ENCODE data around the gene REPIN1. TPM values are rescaled to one million over a fixed set of nuclear protein-coding genes. Genes with fewer than 3 reads are reported as not detected.

The REPIN1 gene
- total RNA-seq, 1 experiment from 2014 or later = 106 TPM

DNA sequence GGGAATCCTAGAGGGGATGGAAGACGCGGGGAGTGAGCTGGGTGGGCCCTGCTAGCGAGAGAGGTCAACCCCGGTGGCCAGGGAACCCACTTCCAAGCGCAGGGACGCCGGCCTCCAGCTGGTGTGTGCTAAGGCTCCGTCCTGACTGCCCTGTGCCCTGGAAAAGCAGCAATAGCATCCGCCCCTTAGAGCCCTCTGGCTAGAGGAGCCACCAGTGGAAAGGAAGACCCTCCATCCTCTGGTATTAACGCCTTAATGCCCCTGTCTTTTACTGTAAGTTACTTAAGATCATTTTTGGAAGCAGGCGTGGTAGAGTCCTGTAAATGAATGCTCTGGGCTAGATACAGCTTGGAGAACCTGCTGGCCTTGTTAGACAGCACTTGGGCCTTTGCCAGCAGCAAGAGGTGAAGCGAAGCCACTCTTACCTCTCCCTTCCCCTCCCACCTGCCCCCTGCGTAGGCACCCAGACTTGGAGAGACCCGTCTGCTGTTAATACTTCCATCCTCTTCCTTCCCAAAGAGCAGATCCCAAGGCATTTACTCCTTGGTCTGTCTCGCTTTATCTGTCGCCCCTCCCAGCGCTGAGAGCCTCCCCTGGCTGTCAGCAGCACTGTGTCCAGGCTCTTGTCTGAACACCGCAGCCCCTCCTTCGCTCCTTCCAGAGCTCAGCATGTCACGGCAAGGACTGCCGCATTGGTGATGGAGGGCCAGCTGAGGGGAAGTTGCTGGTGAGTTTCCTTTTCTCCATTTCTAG lies 4.6 kb downstream of the REPIN1 start:
- Histone ChIP-seq H3K4me2 (ENCODE audit: low read length) (no peak overlapping the region), H3K9me2 (ENCODE audit: insufficient read depth) (no peaks in the 10 kb centered on the region), H3K4me3 (replicated peaks in 1 of 2; ENCODE audit: low read depth in 1 of 2, low read length in 2 of 2) (no peak overlapping the region), H3K79me2 (ENCODE audit: insufficient read depth, low read length) (peaks cover 44% of the 10 kb centered on the region), H3K27me3 (ENCODE audit: insufficient read depth, low read length) (no peaks in the 10 kb centered on the region), H3K27ac (ENCODE audit: low read depth, low read length) (no peak overlapping the region), H3K4me1 (ENCODE audit: control insufficient read depth in 1 of 2, insufficient read depth in 2 of 2, low read length in 2 of 2) (peaks cover 11 to 19% of the 10 kb centered on the region in 2 experiments), H4K20me1 (ENCODE audit: insufficient read depth) (no peaks in the 10 kb centered on the region), H3K9ac (ENCODE audit: low read length) (no peak overlapping the region), H3K9me3 (ENCODE audit: control insufficient read depth in 1 of 2, insufficient read depth in 1 of 2, low read depth in 1 of 2, low read length in 2 of 2) (no peaks in the 10 kb centered on the region), H2AFZ (ENCODE audit: low read depth, low read length, poor library complexity, severe bottlenecking) (no peak overlapping the region), H3K36me3 (ENCODE audit: control insufficient read depth in 1 of 2, insufficient read depth in 2 of 2, low read length in 2 of 2) (peaks cover 11 to 16% of the 10 kb centered on the region in 2 experiments; a peak in 3 of 4 replicates)
- TF ChIP-seq EZH2phosphoT487 (IDR thresholded peaks at IDR 0.05; ENCODE audit: borderline replicate concordance) = no peak
- no peak for TF ChIP-seq MAX (IDR thresholded peaks at IDR 0.05)
- no peak for TF ChIP-seq CBX3 (IDR thresholded peaks at IDR 0.05; ENCODE audit: low read depth)
- no peak for TF ChIP-seq FOSL1 (IDR thresholded peaks at IDR 0.05; ENCODE audit: low read depth)
- TF ChIP-seq POLR2A (IDR thresholded peaks at IDR 0.05; ENCODE audit: borderline replicate concordance, extremely low read depth, insufficient read depth, insufficient read length) = no peak
- TF ChIP-seq YY1 (IDR thresholded peaks at IDR 0.05; ENCODE audit: extremely low read depth, insufficient replicate concordance, low read depth, low read length) = no peak
- no peak for TF ChIP-seq ELF1 (IDR thresholded peaks at IDR 0.05; ENCODE audit: borderline replicate concordance, low read depth)
- TF ChIP-seq ATF3 (IDR thresholded peaks at IDR 0.05) = no peak
- TF ChIP-seq ZNF274 (IDR thresholded peaks at IDR 0.05; ENCODE audit: low read depth, low read length) = no peak
- no peak for TF ChIP-seq POLR2AphosphoS5 (IDR thresholded peaks at IDR 0.05; ENCODE audit: low read depth, low read length)
- TF ChIP-seq SP1 (IDR thresholded peaks at IDR 0.05; ENCODE audit: low read depth) = no peak
- TF ChIP-seq TCF7L2 (IDR thresholded peaks at IDR 0.05; ENCODE audit: borderline replicate concordance, extremely low read depth, insufficient read depth, insufficient read length) = no peak
- TF ChIP-seq, protein P1, sequence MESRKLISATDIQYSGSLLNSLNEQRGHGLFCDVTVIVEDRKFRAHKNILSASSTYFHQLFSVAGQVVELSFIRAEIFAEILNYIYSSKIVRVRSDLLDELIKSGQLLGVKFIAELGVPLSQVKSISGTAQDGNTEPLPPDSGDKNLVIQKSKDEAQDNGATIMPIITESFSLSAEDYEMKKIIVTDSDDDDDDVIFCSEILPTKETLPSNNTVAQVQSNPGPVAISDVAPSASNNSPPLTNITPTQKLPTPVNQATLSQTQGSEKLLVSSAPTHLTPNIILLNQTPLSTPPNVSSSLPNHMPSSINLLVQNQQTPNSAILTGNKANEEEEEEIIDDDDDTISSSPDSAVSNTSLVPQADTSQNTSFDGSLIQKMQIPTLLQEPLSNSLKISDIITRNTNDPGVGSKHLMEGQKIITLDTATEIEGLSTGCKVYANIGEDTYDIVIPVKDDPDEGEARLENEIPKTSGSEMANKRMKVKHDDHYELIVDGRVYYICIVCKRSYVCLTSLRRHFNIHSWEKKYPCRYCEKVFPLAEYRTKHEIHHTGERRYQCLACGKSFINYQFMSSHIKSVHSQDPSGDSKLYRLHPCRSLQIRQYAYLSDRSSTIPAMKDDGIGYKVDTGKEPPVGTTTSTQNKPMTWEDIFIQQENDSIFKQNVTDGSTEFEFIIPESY (IDR thresholded peaks at IDR 0.05; ENCODE audit: extremely low read depth, insufficient replicate concordance, low read length) = no peak
- DNase-seq (ENCODE audit: low read depth, low spot score) (no peak), ATAC-seq (no peak)
- ChIA-PET POLR2A (no interaction called here), RAD21 (ENCODE audit: low non-redundant PET in 1 of 2, low total read pairs in 2 of 2, uncharacterized antibody in 2 of 2, unreplicated experiment in 2 of 2) (no interaction called here), CTCF (no interaction called here)
- BruUV-seq (replicated peaks) = TSS peak; percentile 1
- intact Hi-C loops (cut with micrococcal nuclease) = no loop called here
